Endothelial cell (in vitro differentiated cells): Measurements from ENCODE around the gene LAMB1. TPM values are rescaled to one million over a fixed set of nuclear protein-coding genes. Genes with fewer than 3 reads are reported as not detected.
A peak's percentile ranks its signal among the peaks of the same experiment; 100 is the strongest.
"Not testable (repeated sequence)": the region's sequence is repeated elsewhere in the genome, so short reads cannot be mapped to it uniquely, and the experiment has no call there.

Experiments used
- DNase-seq: peaks from one replicate; pipeline ENCODE4 v3.0.0; 2021; ENCODE audit warnings: low spot score
- H3K27ac Mint-ChIP-seq: one replicate; pipeline ENCODE4 v1.8.0; 2021; ENCODE audit warnings: mixed read lengths, inconsistent platforms; ENCODE audit not compliant: unreplicated experiment
- H3K27me3 Mint-ChIP-seq: one replicate; pipeline ENCODE4 v1.8.0; 2021; ENCODE audit warnings: mild to moderate bottlenecking, moderate library complexity, mixed read lengths, inconsistent platforms; ENCODE audit not compliant: unreplicated experiment
- H3K36me3 Mint-ChIP-seq: one replicate; pipeline ENCODE4 v1.8.0; 2021; ENCODE audit warnings: mild to moderate bottlenecking, low read depth, mixed read lengths, inconsistent platforms; ENCODE audit not compliant: unreplicated experiment
- H3K4me1 Mint-ChIP-seq: one replicate; pipeline ENCODE4 v1.8.0; 2021; ENCODE audit warnings: mild to moderate bottlenecking, mixed read lengths, inconsistent platforms; ENCODE audit not compliant: unreplicated experiment
- H3K4me3 Mint-ChIP-seq: one replicate; pipeline ENCODE4 v1.8.0; 2021; ENCODE audit warnings: mild to moderate bottlenecking, mixed read lengths, inconsistent platforms; ENCODE audit not compliant: unreplicated experiment
- H3K9me3 Mint-ChIP-seq: one replicate; pipeline ENCODE4 v1.8.0; 2021; ENCODE audit warnings: mixed read lengths, inconsistent platforms; ENCODE audit not compliant: unreplicated experiment
- total RNA-seq: library from RNA; stranded (reverse); fragmentation: NEBNext Ultra II Directional; extraction: Animal tissue kit (Norgen Biotek cat#: 25700); gene quantifications from one replicate; pipeline ENCODE4 v1.2.1, GENCODE V29; 2021; ENCODE audit not compliant: unreplicated experiment
- TF ChIP-seq, protein P1 (sequence below): fragments of 200-600 bp; sonication (generic); IDR thresholded peaks from one replicate; pipeline ENCODE4 v1.5.0; 2021; ENCODE audit warnings: antibody characterized with exemption; ENCODE audit not compliant: unreplicated experiment

Gene LAMB1
- total RNA-seq, 1 donor from 2014 or later, result 453 TPM

DNA sequence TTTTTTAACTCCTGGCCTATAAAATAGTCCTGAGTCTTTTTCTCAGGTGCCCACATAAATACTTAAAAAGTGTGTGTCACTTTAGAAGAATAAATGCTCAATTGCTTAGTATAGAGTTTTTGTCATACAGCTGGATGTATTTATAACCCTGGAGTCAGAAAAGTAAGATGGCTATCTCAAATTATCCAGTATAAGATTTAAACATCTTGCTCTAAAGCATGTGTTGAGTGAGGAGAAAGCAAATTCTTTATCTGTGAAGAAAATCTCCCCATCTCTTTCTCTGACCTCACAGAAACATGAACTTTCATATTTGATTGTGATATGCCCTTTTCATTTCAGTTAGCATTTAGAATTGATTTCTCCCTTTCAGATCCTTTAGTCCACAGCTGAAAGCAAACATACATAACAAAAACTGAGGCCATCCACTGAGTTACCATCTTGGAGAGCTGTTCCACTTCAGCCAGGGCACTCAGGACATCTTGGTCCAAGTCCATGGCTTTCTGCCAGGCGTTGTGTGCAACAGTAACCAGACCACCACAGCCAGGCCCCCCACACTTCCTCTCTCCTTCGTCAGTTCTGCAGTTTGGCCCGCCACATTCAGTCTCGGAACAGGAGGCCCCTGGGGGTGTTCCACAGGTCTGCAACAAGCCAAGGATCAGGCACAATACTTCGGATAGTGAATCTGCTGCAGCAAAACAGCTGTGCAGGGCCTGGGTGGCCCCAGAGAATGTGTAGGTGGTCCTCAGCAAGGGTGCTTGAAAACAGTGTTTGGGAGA, 71.0 kb downstream of the LAMB1 start:
- H3K27me3 Mint-ChIP-seq, result no peaks in the 10 kb centered on the region
- TF ChIP-seq, protein P1, sequence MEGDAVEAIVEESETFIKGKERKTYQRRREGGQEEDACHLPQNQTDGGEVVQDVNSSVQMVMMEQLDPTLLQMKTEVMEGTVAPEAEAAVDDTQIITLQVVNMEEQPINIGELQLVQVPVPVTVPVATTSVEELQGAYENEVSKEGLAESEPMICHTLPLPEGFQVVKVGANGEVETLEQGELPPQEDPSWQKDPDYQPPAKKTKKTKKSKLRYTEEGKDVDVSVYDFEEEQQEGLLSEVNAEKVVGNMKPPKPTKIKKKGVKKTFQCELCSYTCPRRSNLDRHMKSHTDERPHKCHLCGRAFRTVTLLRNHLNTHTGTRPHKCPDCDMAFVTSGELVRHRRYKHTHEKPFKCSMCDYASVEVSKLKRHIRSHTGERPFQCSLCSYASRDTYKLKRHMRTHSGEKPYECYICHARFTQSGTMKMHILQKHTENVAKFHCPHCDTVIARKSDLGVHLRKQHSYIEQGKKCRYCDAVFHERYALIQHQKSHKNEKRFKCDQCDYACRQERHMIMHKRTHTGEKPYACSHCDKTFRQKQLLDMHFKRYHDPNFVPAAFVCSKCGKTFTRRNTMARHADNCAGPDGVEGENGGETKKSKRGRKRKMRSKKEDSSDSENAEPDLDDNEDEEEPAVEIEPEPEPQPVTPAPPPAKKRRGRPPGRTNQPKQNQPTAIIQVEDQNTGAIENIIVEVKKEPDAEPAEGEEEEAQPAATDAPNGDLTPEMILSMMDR, result no peak
- no peaks in the 10 kb centered on the region for H3K9me3 Mint-ChIP-seq
- H3K36me3 Mint-ChIP-seq, result peaks cover 62% of the 10 kb centered on the region
- peak overlapping the region; percentile 64 for H3K27ac Mint-ChIP-seq
- H3K4me3 Mint-ChIP-seq, result peak overlapping the region; percentile 64
- H3K4me1 Mint-ChIP-seq, result peaks cover 31% of the 10 kb centered on the region
- no peak for DNase-seq

DNA sequence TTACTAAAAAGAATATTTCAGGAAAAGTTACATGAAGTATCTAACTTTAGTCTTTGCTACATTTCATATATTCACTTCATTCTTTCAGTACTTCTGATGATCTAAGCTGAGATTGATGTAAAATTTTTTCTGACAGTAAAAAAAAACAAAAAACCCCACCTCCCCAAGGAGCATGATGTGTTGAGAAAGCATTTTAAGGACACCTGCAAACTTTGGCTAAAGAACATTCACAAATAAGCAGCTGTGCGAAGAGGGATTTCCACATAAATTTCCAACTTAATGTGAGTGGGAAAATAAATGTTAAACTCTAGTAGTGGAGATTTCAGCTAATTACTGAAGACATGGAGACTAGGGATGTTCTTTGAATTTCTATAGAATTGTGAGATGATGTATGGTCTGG, 76.5 kb downstream of the LAMB1 start:
- Mint-ChIP-seq H3K4me1 (peaks cover 19% of the 10 kb centered on the region), H3K9me3 (no peaks in the 10 kb centered on the region), H3K4me3 (no peak overlapping the region), H3K36me3 (peaks cover 62% of the 10 kb centered on the region), H3K27ac (no peak overlapping the region), H3K27me3 (peaks cover 4% of the 10 kb centered on the region)
- TF ChIP-seq, protein P1, result no peak
- no peak for DNase-seq

DNA sequence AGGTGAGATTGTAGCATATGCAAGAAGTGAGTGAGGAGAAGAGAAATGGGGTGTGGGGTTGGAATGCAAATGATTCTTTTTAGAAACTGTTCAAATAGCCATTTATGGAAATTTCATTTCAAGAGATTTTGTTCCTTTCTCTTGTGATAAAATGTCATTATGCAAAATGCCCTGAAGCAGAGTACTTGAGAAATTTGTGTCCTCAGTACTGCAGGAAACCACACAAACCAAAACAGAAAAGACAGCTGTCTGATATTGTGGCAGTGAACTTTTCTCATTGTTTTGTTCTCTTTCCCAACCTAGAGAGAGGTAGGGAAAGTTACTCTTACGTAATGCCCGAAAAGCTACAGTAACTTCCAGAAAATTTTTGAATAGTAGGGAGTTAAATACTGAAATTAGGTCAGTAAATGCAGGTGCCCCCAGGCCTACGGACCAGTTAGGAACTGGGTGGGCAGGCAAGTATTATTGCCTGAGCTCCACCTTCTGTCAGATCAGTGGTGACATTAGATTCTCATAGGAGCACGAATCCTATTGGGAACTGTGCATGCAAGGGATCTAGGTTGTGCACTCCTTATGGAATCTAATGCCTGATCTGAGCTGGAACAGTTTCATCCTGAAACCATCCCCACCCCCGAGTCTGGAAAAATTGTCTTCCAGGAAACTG, 78.0 kb downstream of the LAMB1 start:
- TF ChIP-seq, protein P1, result no peak
- Mint-ChIP-seq H3K27ac (peak overlapping the region; percentile 55), H3K4me1 (peaks cover 19% of the 10 kb centered on the region), H3K9me3 (no peaks in the 10 kb centered on the region), H3K4me3 (no peak overlapping the region), H3K36me3 (peaks cover 58% of the 10 kb centered on the region), H3K27me3 (peaks cover 4% of the 10 kb centered on the region)
- no peak for DNase-seq

DNA sequence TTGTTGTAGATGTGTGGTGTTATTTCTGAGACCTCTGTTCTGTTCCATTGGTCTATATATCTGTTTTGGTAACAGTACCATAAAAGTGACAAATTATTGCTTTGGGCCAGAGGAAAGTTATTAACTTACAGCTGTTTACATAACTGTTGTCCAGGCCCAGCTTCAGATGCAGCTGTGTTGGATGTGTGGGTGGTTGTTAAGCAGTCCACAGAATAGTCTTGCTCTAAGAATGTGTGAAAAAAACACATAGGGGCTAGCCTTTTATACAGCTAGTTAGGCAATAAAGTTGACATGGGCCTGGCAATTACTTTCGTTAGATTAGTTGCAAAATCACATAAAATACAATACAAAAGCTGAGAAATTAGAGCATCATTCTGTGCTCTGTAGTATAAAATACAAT, 80.1 kb downstream of the LAMB1 start:
- peaks cover 19% of the 10 kb centered on the region for H3K4me1 Mint-ChIP-seq
- H3K27me3 Mint-ChIP-seq, result peaks cover 4% of the 10 kb centered on the region
- no peaks in the 10 kb centered on the region for H3K9me3 Mint-ChIP-seq
- peaks cover 50% of the 10 kb centered on the region for H3K36me3 Mint-ChIP-seq
- no peak overlapping the region for H3K27ac Mint-ChIP-seq
- no peak for DNase-seq
- TF ChIP-seq, protein P1, result no peak
- no peak overlapping the region for H3K4me3 Mint-ChIP-seq

DNA sequence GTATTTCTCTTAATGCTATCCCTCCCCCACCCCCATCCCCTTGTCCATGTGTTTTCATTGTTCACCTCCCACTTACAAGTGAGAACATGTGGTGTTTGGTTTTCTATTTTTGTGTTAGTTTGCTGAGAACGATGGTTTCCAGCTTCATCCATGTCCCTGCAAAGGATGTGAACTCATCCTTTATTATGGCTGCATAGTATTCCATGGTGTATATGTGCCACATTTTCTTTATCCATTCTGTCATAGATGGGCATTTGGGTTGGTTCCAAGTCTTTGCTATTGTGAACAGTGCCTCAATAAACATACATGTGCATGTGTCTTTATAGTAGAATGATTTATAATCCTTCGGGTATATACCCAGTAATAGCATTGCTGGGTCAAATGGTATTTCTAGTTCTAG, 81.1 kb downstream of the LAMB1 start:
- peaks cover 13% of the 10 kb centered on the region for H3K4me1 Mint-ChIP-seq
- not testable (repeated sequence) for H3K4me3 Mint-ChIP-seq, H3K27me3 Mint-ChIP-seq, H3K27ac Mint-ChIP-seq, H3K9me3 Mint-ChIP-seq, DNase-seq
- H3K36me3 Mint-ChIP-seq, result peaks cover 52% of the 10 kb centered on the region
